Gastroesophageal sphincter (tissue), 4 donors: ENCODE results near the gene LRRC26. TPM values are rescaled to one million over a fixed set of nuclear protein-coding genes. Genes with fewer than 3 reads are reported as not detected.

Source experiments
- ATAC-seq: fragments of 150-250 bp; one replicate; pipeline ENCODE4 v1.9.1; 2016; ENCODE audit warnings: mild to moderate bottlenecking, moderate library complexity
- H3K27ac ChIP-seq, 4 donors: fragments of 200-600 bp; sonication (generic) in 3 of 4; 1 replicate in 3 of 4; 2 replicates in 1 of 4; pipeline ENCODE4 v1.5.1; 2016 to 2019
- H3K27me3 ChIP-seq: fragments of 200-600 bp; sonication (generic); one replicate; pipeline ENCODE4 v1.5.1; 2019
- H3K36me3 ChIP-seq, 2 donors: fragments of 200-600 bp; sonication (generic); one replicate each; pipeline ENCODE4 v1.5.1; 2019; ENCODE audit warnings: control low read depth in 1 of 2
- H3K4me1 ChIP-seq, 3 donors: fragments of 200-600 bp; sonication (generic); 1 replicate in 2 of 3; 2 replicates in 1 of 3; pipeline ENCODE4 v1.5.1; 2016 to 2019; ENCODE audit warnings: control low read depth in 2 of 3
- H3K4me3 ChIP-seq, 2 donors: fragments of 200-600 bp; sonication (generic); one replicate each; pipeline ENCODE4 v1.5.1; 2019; ENCODE audit warnings: mild to moderate bottlenecking in 1 of 2, moderate library complexity in 1 of 2
- H3K9me3 ChIP-seq, 3 donors: fragments of 200-600 bp; sonication (generic); one replicate each; pipeline ENCODE4 v1.5.1; 2017 to 2019; ENCODE audit warnings: control low read depth in 2 of 3
- CTCF ChIP-seq, 4 experiments: fragments of 200-600 bp in 2 of 4; fragments of 450-650 bp in 2 of 4; sonication (generic) in 1 of 4; IDR thresholded peaks; one replicate each; pipeline ENCODE4 v1.5.1; 2017 to 2019; ENCODE audit warnings: antibody characterized with exemption in 4 of 4, mild to moderate bottlenecking in 2 of 4, moderate library complexity in 2 of 4
- EP300 ChIP-seq: sonication (generic); formaldehyde crosslinking; IDR thresholded peaks from one replicate; pipeline ENCODE4 v1.6.1; 2017; ENCODE audit warnings: antibody characterized with exemption, mild to moderate bottlenecking
- POLR2A ChIP-seq, 2 donors: fragments of 450-650 bp; IDR thresholded peaks; one replicate each; pipeline ENCODE4 v1.6.1; 2017; ENCODE audit warnings: antibody characterized with exemption in 2 of 2, mild to moderate bottlenecking in 2 of 2, moderate library complexity in 1 of 2
- POLR2AphosphoS5 ChIP-seq: sonication (generic); formaldehyde crosslinking; IDR thresholded peaks from one replicate; pipeline ENCODE4 v1.6.1; 2017; ENCODE audit warnings: antibody characterized with exemption
- WGBS, 2 donors: methylation state at CpG; one replicate each; pipeline ENCODE4 v1.1.5; 2018; ENCODE audit warnings: low coverage in 1 of 2; 5-methylcytosine and 5-hydroxymethylcytosine counted together
- total RNA-seq, 4 donors: library from RNA; depleted of rRNA; stranded (reverse); fragments of >200 nt; gene quantifications; one replicate each; pipeline ENCODE4 v1.1.0, GENCODE V29; 2016

LRRC26 gene
- total RNA-seq, 4 donors from 2014 or later: 7.7 TPM; not detected in 3

DNA sequence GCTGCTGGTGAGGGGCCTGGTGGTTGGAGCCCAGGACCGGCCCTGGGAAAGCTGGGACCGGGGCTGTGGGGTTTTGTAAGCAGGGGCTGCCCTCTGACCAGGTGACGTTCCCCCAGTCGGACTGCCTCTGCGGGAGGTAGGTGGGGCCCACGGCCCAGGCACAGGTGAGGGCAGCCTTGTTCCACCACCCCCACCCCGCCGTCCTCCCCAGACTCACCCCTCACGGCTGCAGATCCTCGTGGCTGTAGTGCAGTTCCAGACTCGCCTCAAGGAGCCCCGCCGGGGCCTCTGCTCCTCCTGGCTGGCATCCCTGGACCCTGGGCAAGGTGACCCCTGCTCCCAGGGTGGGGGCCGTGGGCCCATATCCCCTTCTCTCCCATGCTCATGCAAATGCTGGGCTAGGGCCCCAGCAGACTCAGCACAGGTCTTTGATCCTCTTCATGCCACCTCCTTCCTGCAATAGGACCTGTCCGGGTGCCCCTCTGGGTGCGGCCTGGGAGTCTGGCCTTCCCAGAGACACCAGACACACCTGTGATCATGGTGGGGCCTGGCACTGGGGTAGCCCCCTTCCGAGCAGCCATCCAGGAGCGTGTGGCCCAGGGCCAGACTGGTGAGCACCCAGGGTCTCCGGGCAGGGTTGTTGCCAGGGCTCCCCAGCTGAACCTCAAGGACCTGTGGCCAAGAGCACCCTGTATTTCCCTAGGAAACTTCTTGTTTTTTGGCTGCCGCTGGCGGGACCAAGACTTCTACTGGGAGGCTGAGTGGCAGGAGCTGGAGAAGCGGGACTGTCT is 45.5 kb upstream of the LRRC26 start:
- Histone ChIP-seq H3K27me3 (no peaks in the 10 kb centered on the region), H3K4me1 (peaks cover 0 to 21% (median 3%) of the 10 kb centered on the region in 3 donors), H3K4me3 (no peak overlapping the region), H3K27ac (no peak overlapping the region), H3K9me3 (no peaks in the 10 kb centered on the region), H3K36me3 (peaks cover 0 to 31% of the 10 kb centered on the region in 2 donors)
- no peak for ATAC-seq
- 80% methylated on average over 2 of the region's 22 CpGs; no CpG with 5 or more reads in 1 of the 2 donors for WGBS, 2 donors
- TF ChIP-seq POLR2A (IDR thresholded peaks at IDR 0.05) (no peak), CTCF (IDR thresholded peaks at IDR 0.05) (no peak), EP300 (no peak), POLR2AphosphoS5 (no peak)

GRCh38 chr9:137214620-137215019 is 44.8 kb upstream of the LRRC26 start:
- Histone ChIP-seq H3K27ac (no peak overlapping the region), H3K27me3 (no peaks in the 10 kb centered on the region), H3K4me1 (peaks cover 0 to 21% (median 3%) of the 10 kb centered on the region in 3 donors), H3K36me3 (peaks cover 0 to 39% of the 10 kb centered on the region in 2 donors), H3K9me3 (no peaks in the 10 kb centered on the region), H3K4me3 (no peak overlapping the region)
- WGBS, 2 donors: 80 to 96% methylated on average over 3 to 5 of the region's 19 CpGs
- no peak for ATAC-seq
- no peak for TF ChIP-seq POLR2AphosphoS5
- no peak for TF ChIP-seq POLR2A (IDR thresholded peaks at IDR 0.05)
- no peak for TF ChIP-seq EP300
- TF ChIP-seq CTCF (IDR thresholded peaks at IDR 0.05): no peak

GRCh38 chr9:137213160-137214060 is 43.6 kb upstream of the LRRC26 start:
- ATAC-seq: no peak
- H3K9me3 ChIP-seq: no peaks in the 10 kb centered on the region
- peaks cover 0 to 49% of the 10 kb centered on the region in 2 donors for H3K36me3 ChIP-seq
- H3K4me3 ChIP-seq: no peak overlapping the region
- 83% methylated on average over 12 of the region's 49 CpGs; no CpG with 5 or more reads in 1 of the 2 donors for WGBS, 2 donors
- H3K27ac ChIP-seq: no peak overlapping the region
- TF ChIP-seq EP300 (no peak), POLR2A (IDR thresholded peaks at IDR 0.05) (no peak), POLR2AphosphoS5 (no peak), CTCF (IDR thresholded peaks at IDR 0.05) (no peak)
- H3K4me1 ChIP-seq: peaks cover 0 to 15% (median 3%) of the 10 kb centered on the region in 3 donors
- H3K27me3 ChIP-seq: no peaks in the 10 kb centered on the region

- TF ChIP-seq EP300: no peak
- no peak for TF ChIP-seq POLR2AphosphoS5
- no peak for TF ChIP-seq CTCF (IDR thresholded peaks at IDR 0.05)
- TF ChIP-seq POLR2A (IDR thresholded peaks at IDR 0.05): no peak
- WGBS, 2 donors: no CpG with 5 or more reads among the region's 21 CpGs
- no peaks in the 10 kb centered on the region for H3K9me3 ChIP-seq
- H3K4me1 ChIP-seq: peaks cover 0 to 9% (median under 1%) of the 10 kb centered on the region in 3 donors
- no peak for ATAC-seq
- H3K36me3 ChIP-seq: peaks cover 0 to 53% of the 10 kb centered on the region in 2 donors
- no peaks in the 10 kb centered on the region for H3K27me3 ChIP-seq
- no peak overlapping the region for H3K27ac ChIP-seq
- no peak overlapping the region for H3K4me3 ChIP-seq
These were observed 42.7 kb upstream of the LRRC26 start for GRCh38 chr9:137212520-137212919.
